AG09309 (cell line): ENCODE measurements around the gene SMIM21.

Experiments used
- DNase-seq: peaks from one replicate; pipeline ENCODE4 v3.0.0-alpha.2; 2010; ENCODE audit warnings: low read depth
- H3K4me3 ChIP-seq: 2 replicates; pipeline ENCODE4 v1.5.1; 2011; ENCODE audit warnings: mild to moderate bottlenecking, low read depth, low read length, moderate library complexity; ENCODE audit not compliant: control insufficient read depth
- CTCF ChIP-seq: IDR thresholded peaks from 2 replicates; pipeline ENCODE4 v1.5.1; 2011; ENCODE audit warnings: mild to moderate bottlenecking, low read depth, low read length, inconsistent platforms; ENCODE audit not compliant: insufficient read depth, control insufficient read depth; ENCODE audit errors: missing control alignments

SMIM21 gene

DNA sequence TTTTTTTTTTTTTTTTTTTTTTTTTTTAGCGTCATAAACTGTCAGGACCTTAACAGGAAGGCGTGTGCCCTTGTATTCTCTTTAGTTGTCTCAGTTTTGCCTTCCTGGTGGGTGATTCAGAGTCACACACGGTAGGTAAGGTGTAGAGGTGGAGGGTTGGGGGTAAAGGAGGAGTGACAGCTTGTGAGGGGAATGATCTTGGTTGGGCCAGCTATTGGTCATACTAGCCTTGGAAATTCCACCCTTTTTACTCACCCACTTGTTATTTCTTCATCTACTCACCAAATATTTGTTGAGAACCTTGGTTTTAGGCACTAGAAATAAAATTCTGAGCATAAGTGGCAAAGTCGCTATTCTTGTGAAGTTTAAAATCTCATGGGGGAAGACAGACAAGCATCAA is 22.2 kb downstream of the SMIM21 start:
- DNase-seq, result no peak
- no peak overlapping the region for H3K4me3 ChIP-seq
- TF ChIP-seq CTCF, result no peak

GRCh38 chr18:75400366-75400765 is 27.1 kb downstream of the SMIM21 start:
- DNase-seq, result no peak
- H3K4me3 ChIP-seq, result no peak overlapping the region
- no peak for TF ChIP-seq CTCF

DNA sequence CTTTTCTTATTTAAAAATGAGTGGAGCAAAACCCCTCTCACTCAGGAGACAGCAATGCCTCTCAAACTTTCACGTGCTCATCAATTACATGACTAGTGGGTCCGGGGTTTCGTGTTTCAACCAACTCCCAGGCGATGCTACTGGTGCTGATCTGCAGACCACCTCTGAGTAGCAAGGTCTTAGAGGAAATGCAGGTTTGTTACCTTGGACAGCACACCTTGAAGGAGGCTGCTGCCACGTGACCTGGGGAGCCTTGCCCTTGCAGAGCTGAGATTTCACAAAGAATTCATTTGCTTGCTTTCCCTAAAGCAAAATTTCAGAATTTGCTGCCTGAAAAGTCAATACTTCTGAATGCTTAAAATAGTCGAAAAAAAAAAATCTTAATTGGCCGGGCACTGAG is 32.4 kb downstream of the SMIM21 start:
- TF ChIP-seq CTCF, result no peak
- no peak for DNase-seq
- no peak overlapping the region for H3K4me3 ChIP-seq

DNA sequence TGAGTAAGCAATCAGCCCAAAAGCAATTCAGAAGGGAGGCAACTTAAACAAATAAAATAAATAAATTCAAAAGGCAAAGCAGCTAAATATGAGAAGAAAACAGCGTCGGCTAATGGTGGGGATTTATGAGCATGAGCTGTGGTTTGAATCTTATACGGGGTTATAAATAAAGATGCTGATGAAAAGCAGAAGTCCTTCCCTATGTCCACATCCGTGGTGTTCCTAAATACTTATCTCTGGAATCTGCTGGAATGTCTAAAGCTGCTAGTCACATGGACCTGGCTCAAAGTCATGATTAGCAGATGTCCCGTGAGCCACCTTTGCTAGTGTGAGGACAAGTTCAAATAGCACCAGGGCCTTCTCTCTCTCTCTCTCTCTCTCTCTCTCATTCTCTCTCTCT is 33.8 kb downstream of the SMIM21 start:
- H3K4me3 ChIP-seq, result no peak overlapping the region
- DNase-seq, result peak; percentile 16
- no peak for TF ChIP-seq CTCF

GRCh38 chr18:75392226-75392578 is 35.3 kb downstream of the SMIM21 start:
- TF ChIP-seq CTCF, result no peak
- DNase-seq, result no peak
- no peak overlapping the region for H3K4me3 ChIP-seq

- no peak for DNase-seq
- no peak for TF ChIP-seq CTCF
- no peak overlapping the region for H3K4me3 ChIP-seq
Observed at GRCh38 chr18:75391279-75392225, 36.0 kb downstream of the SMIM21 start.
